VCaP (cell line): ENCODE data around the gene GTPBP8.

Source experiments
- H3K27ac ChIP-seq: fragments of 450-650 bp; 2 replicates; pipeline ENCODE4 v1.5.1; 2017
- CTCF ChIP-seq: fragments of 450-650 bp; conservative IDR thresholded peaks from 2 replicates; pipeline ENCODE4 v1.5.1; 2017; ENCODE audit warnings: mild to moderate bottlenecking, moderate library complexity

The GTPBP8 gene

DNA sequence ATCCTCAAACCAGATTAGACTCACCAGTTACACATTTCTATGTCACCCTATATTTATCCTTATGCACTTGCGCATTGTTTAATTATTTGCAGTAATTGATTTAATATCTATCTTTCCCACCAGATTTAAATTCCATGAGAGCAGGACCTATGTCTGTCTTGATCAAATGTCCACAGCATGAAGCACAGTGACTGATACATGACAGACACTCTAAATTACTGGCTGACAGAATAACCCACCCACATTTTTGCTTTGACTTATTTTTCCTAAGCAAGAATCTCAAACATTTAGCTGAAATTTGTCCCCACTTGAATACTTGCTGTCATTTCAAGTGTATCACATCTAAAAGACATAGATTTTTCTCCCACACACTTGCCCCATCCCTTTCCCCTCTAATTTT is 23.4 kb upstream of the GTPBP8 start:
- no peak overlapping the region for H3K27ac ChIP-seq
- no peak for TF ChIP-seq CTCF

GRCh38 chr3:112967828-112968227 is 23.0 kb upstream of the GTPBP8 start:
- H3K27ac ChIP-seq = no peak overlapping the region
- TF ChIP-seq CTCF = no peak

- TF ChIP-seq CTCF = peak; percentile 48
Observed at GRCh38 chr3:112972158-112972557, 18.6 kb upstream of the GTPBP8 start.

GRCh38 chr3:112973325-112974177 is 17.2 kb upstream of the GTPBP8 start:
- TF ChIP-seq CTCF = no peak
- H3K27ac ChIP-seq = no peak overlapping the region

More at GRCh38 chr3:112972158-112972557, 18.6 kb upstream of the GTPBP8 start:
- H3K27ac ChIP-seq = no peak overlapping the region

GRCh38 chr3:112974178-112974517 is 16.6 kb upstream of the GTPBP8 start:
- H3K27ac ChIP-seq = no peak overlapping the region
- TF ChIP-seq CTCF = no peak

GRCh38 chr3:112974894-112975293 is 15.9 kb upstream of the GTPBP8 start, which contains the start of gene CD200R1:
Gene CD200R1, minus strand, starts transcription at chr3:112975103. Its CDS starts 246 bp downstream, at chr3:112974857.
- no peak within 1 kb of the TSS for H3K27ac ChIP-seq
- TF ChIP-seq CTCF = no peak

DNA sequence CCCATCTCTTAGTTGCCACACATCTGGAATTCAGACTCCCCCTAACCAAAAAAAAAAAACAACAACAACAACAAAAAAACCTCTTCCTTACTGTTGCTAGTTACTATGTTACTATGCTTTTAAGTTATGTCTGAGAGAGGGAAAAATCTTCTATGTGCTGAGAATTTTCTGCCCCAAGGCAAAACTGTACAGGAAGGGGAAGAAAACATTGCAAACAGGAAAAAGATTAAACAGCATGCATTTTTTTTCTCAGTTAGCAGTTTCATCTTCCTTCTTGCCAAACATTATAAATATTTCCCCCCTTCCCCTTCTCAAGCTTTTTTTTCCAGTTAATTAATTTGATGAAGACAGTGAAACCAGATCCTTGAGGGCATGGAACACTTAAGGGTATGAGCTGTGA is 14.8 kb upstream of the GTPBP8 start:
- no peak for TF ChIP-seq CTCF
- H3K27ac ChIP-seq = no peak overlapping the region
